Muscle of arm (tissue), 14 donors: Measurements from ENCODE around the gene AP4E1. TPM values are rescaled to one million over a fixed set of nuclear protein-coding genes. Genes with fewer than 3 reads are reported as not detected.
"Not testable (repeated sequence)": the region's sequence is repeated elsewhere in the genome, so short reads cannot be mapped to it uniquely, and the experiment has no call there.

Source experiments
- DNase-seq: peaks from one replicate; pipeline ENCODE4 v3.0.0-alpha.2; 2013
- long read RNA-seq, 11 donors: transcript quantifications; one replicate each; lab custom pipeline, GENCODE V29; 2026
- polyA plus RNA-seq, 12 donors: library from polyadenylated mRNA; unstranded; fragments of 120-200 nt; gene quantifications; one replicate each; pipeline ENCODE4 v1.2.1, GENCODE V29; 2013; ENCODE audit not compliant: insufficient read length in 12 of 12

Gene AP4E1
- polyA plus RNA-seq: 10 to 100 TPM in 3 of 12 donors, 1 to 10 TPM in 8, not detected in 1; 6.9 to 10.7 (median 8.7) TPM
- long read RNA-seq, donor 1: 0 reads
- long read RNA-seq, donor 2: 0 reads
- long read RNA-seq, donor 3: 0 reads
- long read RNA-seq, donor 4, full-length matches to known transcripts: 1 of 1 reads
- long read RNA-seq, donor 4, partial matches to known transcripts: 0 of 1 reads
- long read RNA-seq, donor 4, other reads (novel, unspliced or antisense): 0 of 1 reads
- long read RNA-seq, donor 5, full-length matches to known transcripts: 2 of 2 reads
- long read RNA-seq, donor 5, partial matches to known transcripts: 0 of 2 reads
- long read RNA-seq, donor 5, other reads (novel, unspliced or antisense): 0 of 2 reads
- long read RNA-seq, donor 6: 0 reads
- long read RNA-seq, donor 7: 0 reads
- long read RNA-seq, donor 8, full-length matches to known transcripts: 1 of 1 reads
- long read RNA-seq, donor 8, partial matches to known transcripts: 0 of 1 reads
- long read RNA-seq, donor 8, other reads (novel, unspliced or antisense): 0 of 1 reads
- long read RNA-seq, donor 9, full-length matches to known transcripts: 1 of 1 reads
- long read RNA-seq, donor 9, partial matches to known transcripts: 0 of 1 reads
- long read RNA-seq, donor 9, other reads (novel, unspliced or antisense): 0 of 1 reads
- long read RNA-seq, donor 10: 0 reads
- long read RNA-seq, donor 11: 0 reads

DNA sequence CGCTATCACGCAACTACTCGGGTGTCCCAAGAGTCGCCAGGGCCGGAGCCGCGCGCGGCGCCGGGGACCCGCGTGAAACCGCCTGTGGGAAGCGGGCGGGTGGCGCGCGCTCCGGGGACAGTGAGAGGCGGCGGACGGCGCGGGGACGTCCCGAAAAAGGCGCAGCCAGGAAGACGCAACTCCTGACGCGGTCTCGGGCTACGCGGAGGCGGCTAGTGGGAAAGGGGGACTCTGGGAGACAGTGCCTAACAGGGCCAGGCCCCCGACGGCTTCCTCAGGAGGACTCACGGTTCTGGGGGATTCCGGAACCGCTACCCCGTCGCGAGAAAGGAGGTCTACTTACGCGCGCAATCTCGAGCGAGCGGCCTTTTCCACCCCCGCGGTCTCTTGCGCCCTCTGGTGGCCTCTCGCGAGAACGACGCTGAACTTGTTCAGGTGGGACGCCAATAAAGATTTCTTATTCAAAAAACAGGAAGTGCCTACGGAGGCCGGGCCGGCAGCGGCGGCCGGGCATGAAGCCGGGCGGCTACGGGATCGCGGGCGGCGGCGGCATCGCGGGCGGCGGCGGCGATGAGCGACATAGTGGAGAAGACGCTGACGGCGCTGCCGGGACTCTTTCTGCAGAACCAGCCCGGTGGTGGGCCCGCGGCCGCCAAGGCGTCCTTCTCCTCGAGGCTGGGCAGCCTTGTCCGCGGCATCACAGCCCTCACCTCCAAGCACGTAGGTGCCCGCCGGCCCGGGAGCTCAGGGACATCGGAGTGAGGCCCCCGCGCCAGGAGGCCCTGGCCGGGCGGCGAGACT lies at the start of gene AP4E1:
Gene AP4E1, plus strand, starts transcription at position 475 of the 801 bp plus-strand sequence. Its CDS starts 96 bp downstream, at position 571.
- peak; percentile 97 for DNase-seq

DNA sequence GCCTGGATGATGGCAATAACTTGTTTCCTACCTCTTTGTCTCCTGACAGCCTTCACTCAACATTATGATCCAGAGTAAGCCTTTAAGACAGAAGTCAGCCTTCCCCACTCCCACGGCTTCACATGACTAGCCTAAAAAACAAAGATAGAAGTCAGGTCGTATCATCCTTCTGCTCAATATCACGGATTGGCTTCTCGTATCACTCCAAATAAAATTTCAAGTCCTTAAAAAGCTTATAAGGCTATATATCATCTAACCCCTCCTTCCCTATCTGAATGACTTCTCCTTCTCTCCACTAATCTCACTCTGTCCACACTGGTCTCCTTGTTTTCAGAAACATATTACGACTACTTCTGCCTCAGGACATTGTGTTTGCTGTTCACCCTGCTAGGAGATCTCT lies 47.7 kb upstream of the AP4E1 start:
- no peak for DNase-seq

DNA sequence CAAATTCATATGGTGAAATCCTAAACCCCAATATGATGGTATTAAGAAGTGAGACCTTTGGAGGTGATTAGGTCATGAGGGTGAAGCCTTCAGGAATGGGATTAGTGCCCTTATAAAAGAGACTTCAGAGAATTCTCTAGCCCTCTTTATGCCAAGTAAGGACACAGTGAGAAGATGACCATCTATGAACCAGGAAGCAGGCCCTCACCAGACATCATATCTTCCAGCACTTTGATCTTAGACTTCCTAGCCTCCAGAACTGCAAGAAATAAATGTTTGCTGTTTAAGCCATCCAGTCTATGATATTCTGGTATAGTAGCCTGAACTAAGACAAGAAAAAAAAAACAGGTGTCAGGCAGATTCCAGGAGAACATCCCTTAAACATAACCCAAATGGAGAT lies 45.9 kb upstream of the AP4E1 start:
- DNase-seq: no peak

DNA sequence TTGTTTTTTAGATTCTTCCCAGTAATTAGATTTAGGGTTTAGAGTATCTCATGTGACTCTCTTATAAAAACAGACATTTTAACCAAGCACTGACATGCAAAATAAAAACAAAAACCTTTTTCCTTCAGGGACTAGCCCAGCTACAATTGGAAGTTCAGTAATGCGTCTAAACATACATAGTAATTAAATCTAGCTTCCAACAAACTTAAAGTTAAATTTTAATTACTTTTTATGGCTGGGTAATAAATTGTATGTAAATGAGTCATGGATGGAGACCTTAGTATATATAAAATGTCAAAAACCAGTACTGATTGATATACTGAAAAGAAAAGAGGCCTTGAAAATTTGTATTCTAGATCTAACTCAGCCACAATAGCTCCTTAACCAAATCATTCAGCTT lies 43.6 kb upstream of the AP4E1 start:
- no peak for DNase-seq

DNA sequence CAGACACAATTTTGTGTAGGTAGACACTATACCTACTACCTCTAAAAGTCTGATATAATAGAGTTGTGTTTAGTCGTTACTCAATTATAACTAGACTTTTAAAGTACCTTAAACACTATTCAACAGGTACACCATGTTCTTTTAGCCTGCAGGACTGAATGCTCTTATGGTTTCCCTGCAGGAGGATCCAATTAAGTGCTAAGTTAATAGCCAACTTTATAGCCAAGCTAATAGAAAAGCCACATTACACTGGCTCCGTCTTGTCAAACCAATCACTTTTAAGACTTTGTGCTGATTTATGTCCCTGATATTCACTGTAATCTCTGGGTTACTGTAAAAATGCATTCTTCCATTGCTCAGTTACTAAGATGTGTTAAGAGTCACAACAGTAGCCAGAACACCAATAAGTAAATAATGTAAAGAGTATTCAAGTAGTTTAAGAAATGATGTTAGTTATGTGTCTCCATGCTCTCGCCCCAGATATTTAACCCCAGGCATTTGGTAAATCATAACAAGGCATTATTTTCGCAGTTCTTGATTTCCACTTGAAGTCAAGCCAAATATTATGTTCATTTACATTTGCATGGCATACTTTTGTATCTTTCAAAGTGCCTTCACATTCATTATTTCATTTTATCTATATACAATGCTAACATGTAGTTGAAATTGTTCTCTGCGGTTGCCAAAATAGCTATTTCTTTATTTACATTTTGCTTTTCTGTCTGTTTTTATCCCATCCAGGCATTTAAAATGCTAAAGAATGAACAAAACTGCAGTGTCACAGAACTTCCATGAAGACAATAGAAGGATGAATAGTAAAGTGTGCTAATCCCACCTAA lies 42.7 kb upstream of the AP4E1 start:
- DNase-seq: no peak

DNA sequence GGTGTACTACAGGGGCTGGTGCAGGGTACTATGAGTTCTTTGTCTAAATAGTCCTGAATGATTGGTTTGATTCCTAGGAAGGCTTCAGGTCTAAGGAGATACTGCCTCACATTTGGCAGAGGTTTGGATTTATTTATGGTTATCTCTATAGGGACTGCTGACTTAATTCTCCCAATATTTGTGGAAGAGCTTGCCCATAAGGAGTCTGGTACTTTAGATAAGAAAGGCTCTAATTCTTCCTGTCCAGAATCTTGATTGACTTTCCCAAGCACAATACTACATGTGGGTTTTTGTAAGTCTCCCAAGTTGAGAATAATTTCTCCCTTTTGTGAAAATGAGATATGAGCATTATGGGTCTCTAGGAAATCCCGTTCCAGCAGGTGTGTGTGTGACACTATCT lies 36.7 kb upstream of the AP4E1 start:
- DNase-seq: no peak

DNA sequence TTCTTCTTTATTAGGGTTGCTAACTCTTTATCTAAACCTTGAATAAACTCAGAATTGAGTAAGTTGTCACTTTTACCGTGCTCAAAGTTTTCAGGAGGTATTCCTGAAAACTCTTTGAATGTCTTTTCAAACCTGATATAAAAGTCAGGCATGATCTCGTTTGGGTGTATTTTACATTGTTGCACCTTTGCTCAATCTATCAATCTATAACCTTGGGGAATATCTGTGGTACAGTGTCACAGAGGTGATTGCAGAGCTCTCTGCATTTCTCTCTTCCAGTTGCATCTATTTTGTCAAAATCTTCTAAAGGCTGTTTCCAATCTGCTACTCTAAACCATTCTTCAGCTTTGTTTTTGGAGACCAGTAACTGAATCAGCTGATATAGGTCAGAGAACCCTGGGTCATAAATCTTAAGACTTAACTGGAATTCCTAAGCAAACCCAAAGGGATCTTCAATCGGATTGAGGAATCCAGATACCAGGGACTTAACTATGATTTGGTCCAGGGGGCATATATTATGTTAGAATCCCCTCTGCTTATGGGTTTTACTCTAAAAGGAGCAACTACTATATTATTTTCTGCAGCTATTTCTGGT lies 35.6 kb upstream of the AP4E1 start:
- DNase-seq: no peak

DNA sequence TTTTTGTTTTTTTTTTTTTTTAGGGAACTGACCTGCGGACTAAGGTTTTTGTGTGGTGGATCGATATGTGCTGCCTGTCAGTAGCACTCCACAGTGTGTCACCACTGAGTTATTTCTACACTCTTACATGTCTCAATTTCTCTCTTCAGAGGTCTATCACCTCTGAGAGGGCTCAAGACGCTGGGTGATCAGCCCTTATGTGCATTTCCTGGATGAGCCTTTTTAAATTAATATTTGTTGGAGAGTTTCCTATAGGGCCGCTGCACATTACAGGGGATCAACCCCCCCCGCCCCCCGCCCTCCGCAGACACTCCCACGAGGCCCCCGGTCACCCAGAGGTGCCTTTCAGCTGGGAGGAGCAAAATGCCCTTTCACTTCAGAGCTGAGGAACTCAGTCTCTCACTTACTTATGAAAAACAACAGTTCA lies 34.5 kb upstream of the AP4E1 start:
- no peak for DNase-seq

DNA sequence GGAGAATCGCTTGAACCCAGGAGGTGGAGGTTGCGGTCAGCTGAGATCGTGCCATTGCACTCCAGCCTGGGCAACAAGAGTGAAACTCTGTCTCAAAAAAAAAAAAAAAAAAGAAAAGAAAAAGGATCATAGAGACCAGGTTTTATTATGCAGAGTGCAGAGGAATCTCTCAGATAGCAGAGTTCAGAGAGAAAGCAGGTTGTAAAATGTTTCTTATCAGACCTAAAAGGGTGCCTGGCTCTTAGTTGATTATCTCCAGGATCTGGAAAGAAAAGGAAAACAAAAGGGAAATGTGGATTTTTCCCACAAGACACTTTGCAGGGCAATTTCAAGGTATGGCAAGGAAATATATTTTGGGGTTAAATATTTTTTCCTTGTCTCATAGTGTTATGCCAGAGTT lies 33.2 kb upstream of the AP4E1 start:
- DNase-seq: not testable (repeated sequence)

DNA sequence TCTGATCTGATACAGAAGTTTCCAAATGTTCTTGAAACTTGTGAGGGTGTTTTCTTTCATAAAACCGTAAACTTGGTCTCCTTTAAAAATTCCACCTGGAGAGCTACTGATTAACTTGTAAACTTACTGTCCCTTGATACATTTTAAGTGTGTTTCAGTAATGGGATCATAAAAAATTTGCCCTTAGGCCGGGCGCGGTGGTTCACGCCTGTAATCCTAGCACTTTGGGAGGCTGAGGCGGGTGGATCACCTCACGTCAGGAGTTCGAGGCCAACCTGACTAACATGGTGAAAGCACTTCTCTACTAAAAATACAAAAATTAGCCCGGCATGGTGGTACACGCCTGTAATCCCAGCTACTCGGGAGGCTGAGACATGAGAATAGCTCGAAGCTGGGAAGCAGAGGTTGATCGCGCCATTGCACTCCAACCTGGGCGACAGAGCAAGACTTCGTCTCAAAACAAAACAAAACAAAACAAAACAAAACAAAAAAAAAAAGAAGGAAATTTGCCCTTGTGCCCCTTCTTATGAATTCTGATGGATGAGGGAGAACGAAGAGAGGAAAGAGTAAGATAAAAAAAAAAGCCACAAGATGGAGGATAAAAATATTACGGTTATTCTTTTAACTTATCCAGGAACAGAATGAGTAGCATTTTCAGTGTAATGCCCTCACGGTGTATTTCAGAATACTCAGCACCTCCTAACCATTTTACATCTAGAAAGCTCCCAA lies 32.1 kb upstream of the AP4E1 start:
- no peak for DNase-seq

DNA sequence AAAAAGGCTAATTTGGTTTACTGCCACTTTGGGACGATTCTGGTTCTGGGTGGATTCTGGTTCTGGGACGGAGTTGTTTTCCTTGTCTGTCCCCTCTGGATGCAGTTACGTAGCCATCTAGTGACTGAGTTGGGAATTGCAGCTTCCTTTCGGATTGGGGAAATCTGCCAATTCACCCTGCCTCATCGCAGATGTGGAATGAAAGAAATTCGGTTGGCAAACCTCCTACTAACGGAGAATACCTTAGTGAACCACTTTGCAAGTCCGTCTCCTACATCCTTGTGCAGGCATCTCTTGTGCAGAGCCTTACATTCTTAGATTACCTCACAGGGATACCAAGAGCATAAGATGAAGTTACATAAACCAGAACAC lies 31.5 kb upstream of the AP4E1 start:
- peak; percentile 88 for DNase-seq

DNA sequence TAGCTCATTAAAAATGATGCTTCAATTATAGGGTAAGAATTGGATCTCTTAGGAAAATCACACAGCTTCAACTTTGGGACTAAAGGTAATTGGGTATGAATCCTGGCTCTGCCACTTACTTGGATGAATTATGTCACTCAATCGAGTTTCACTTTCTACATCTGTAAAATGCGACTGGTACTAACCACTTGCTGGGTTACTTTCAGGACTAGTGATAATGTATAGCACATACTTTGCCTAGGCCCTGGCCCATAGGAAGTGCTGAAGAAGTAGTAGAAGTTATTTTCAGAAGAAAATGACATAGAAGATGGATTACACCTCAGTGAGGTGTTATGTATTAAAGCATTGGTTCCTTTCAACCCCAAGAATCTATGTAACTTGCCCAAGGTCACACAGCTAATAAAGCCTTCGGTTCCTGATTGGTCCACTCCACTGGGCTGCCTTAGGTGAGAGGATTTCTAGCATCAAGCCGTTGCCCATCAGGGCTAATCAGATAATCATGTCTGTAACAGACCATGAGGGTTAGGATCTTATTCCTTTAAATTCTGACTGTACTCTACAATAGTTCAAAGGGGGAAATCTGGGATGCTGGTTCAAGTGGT lies 29.4 kb upstream of the AP4E1 start:
- DNase-seq: no peak

DNA sequence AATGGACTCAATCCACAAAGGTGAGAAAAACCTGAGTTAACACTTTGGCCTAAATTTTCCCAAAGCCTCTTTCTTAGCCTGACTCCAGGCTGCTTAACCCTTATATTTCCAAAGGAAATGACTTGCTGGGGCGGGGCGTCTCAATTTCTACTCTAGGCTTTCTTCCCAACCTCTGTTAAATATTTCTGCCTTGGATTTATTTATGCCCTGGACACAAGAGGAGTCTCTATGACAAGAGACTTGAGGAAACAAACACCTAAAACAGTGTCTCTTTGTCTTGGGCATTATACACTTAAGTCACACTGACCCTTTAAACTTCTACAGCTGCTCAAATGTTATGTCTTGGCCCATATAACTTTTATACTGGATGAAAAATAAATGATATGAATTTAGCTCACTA lies 28.3 kb upstream of the AP4E1 start:
- no peak for DNase-seq

DNA sequence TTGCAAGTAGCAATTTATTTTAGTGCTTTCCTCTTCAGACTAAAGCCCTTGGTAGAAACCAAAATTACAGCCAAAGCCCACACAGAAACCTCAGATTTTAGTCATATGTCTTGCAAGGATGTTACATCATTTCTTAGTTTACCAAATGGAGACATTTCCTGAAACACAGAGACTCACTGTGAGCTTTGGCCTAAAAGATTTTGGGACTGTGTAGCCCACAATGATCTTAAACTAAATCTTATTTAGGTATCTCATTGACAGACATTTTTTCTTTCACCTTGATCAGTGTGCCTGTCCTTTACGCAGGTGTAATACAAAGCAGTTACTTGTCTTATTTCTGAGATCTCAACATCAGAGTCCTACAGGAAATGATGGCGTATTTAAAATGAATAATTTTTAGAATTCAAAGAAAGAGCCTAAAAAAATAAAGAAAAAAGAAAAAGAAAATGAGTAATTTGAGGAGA lies 27.8 kb upstream of the AP4E1 start:
- DNase-seq: no peak

DNA sequence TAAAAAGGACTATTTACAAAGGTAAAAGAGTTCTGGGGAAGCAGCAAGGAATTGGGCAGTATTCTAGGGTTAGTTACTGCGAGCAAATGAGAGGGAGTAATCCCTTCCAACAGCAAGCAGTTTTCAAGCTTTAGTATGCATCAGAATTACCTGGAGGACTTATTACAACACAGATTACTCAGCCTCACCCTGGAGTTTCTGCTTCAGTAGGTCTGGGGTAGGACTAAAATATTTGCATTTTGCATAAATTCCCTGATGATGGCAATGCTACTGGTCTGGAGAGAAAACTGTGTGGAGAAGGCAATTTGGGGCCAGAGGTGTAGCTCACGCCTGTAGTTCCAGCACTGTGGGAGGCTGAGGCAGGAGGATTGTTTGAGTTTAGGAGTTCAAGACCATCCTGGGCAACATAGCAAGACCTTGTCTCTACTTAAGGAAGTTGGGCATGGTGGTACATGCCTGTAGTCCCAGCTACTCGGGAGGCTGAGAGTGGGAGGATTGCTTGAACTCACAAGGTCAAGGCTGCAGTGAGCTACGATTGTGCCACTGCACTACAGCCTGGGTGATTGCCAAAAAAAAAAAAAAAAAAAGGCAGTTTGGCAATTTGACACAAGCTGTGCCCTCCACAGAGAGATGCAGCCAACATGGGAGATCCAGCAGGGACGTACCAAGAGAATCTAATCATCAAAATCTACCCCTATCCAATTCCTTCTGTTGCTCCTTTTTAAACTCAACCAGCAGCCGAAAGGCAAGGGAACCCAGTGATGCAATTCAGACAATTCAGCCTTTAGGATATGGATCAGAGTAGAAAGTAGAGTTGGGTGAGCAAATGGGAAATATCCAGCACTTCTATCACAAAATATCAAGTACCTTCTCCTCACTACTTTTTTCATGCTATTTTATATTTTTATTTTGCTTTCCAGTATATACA lies 27.1 kb upstream of the AP4E1 start:
- no peak for DNase-seq

DNA sequence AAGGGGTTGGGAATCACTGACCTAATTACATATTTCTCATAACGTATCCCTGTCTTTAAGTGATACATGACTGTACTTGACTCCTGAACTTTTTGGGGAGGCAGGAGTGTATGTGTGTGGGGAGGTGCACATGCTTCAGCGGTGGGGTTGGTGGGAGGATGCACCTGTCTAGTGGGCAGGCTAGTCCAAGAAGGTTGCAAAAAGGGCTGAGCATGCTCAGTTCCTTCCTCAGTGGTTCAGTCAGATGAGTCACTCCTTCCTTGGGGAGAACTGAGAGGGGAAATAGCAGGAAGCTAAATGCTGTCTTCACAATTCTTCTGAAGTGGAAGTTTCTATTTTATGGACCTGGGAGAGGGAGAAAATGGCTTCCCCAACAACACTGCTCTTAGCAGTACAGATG lies 24.6 kb upstream of the AP4E1 start:
- DNase-seq: no peak

DNA sequence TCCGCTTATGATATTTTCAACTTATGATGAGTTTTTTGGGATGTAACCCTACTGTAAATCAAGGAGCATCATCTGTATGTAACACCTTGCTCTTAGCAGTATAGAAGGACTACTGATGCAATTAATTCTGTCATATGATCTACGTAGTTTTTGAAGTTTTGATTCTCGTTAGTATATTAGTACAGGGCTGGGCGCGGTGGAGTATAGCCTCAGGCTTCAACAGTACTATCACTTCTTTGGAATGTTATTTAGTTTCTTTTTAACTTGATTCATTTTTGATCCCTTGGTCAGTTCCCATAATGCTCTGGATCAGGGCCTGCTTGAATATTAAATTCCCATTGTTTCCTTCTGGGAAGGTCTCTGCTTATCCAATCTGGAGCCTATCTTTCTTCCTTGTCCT lies 23.9 kb upstream of the AP4E1 start:
- no peak for DNase-seq

DNA sequence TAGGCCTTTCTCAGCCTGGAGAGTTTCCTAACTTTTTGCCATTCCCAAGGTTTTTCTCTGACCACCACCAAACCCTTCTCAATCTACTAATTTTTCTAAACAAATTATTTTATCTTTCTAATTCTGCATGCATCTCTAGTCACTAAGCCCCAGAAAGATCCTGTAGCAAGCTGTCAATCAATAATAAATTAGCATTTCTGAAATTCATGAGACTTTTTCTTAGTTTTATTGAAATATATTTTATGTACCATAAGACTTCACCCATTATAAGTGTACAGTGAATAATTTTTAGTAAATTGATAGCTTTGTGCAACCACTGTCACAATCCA lies 22.4 kb upstream of the AP4E1 start:
- no peak for DNase-seq
